GM12878 (cell line): ENCODE measurements around the gene ZNF3. TPM values are rescaled to one million over a fixed set of nuclear protein-coding genes. Genes with fewer than 3 reads are reported as not detected.

Experiments
- ATAC-seq: fragments of 200-7000 bp; cut with Tn5 transposase; 3 replicates; pipeline ENCODE4 v1.9.1; 2020; ENCODE audit warnings: mild to moderate bottlenecking, moderate library complexity
- BruUV-seq: library from RNA; stranded (reverse); fragments of 400-500 nt; replicated peaks from 2 replicates; lab custom pipeline; 2021; lab: Mats Ljungman, UMichigan
- CTCF ChIA-PET: fragments of 300-600 bp; sonication (Branson Sonifier 250); formaldehyde crosslinking; extraction: SDS; loops from one replicate; lab custom pipeline; 2021; ENCODE audit warnings: inconsistent platforms; lab: Yijun Ruan, JAX
- POLR2A ChIA-PET: fragments of 350-600 bp; formaldehyde crosslinking; extraction: SDS; loops from one replicate; lab custom pipeline; 2021; ENCODE audit warnings: inconsistent platforms; lab: Charles Lee
- RAD21 ChIA-PET: fragments of 300-600 bp; sonication (Branson Sonifier 250); formaldehyde crosslinking; loops from one replicate; lab custom pipeline; 2023; ENCODE audit warnings: antibody characterized with exemption; ENCODE audit not compliant: unreplicated experiment; lab: Charles Lee
- SMC1A ChIA-PET: fragments of 300-600 bp; sonication (Branson Sonifier 250); formaldehyde crosslinking; loops from one replicate; lab custom pipeline; 2023; ENCODE audit not compliant: unreplicated experiment, uncharacterized antibody; lab: Charles Lee
- DNase-seq: peaks from one replicate; pipeline ENCODE4 v3.0.0-alpha.2; 2011; ENCODE audit warnings: low read depth, low spot score
- FAIRE-seq: peaks from 3 replicates; lab custom pipeline; 2011; peaks lifted over from hg19 to GRCh38; lab: Jason Lieb, UNC
- H2AFZ ChIP-seq: 2 replicates; pipeline ENCODE4 v1.6.0; 2011; ENCODE audit warnings: low read depth, low read length, control low read depth; ENCODE audit not compliant: control insufficient read depth
- H3K27ac ChIP-seq: 2 replicates; pipeline ENCODE4 v1.5.1; 2011; ENCODE audit warnings: control low read depth; ENCODE audit not compliant: control insufficient read depth, insufficient read depth
- H3K27me3 ChIP-seq, 2 experiments: replicated peaks in 1 of 2; 2 replicates each; pipeline versions ENCODE4 v1.6.0 to v1.6.1; 2011; ENCODE audit warnings: low read length in 1 of 2; ENCODE audit not compliant: control insufficient read depth in 2 of 2, insufficient read depth in 2 of 2
- H3K36me3 ChIP-seq, 2 experiments: 2 replicates each; pipeline ENCODE4 v1.5.1; 2011; ENCODE audit warnings: low read length in 1 of 2; ENCODE audit not compliant: control insufficient read depth in 2 of 2, insufficient read depth in 2 of 2
- H3K4me1 ChIP-seq: 2 replicates; pipeline ENCODE4 v1.6.1; 2011; ENCODE audit warnings: mild to moderate bottlenecking, low read length, moderate library complexity, mixed read lengths; ENCODE audit not compliant: control insufficient read depth, insufficient read depth
- H3K4me2 ChIP-seq: 2 replicates; pipeline ENCODE4 v1.6.0; 2011; ENCODE audit warnings: control low read depth; ENCODE audit not compliant: control insufficient read depth, insufficient read depth
- H3K4me3 ChIP-seq: fragments of 200-600 bp; sonication (generic); 2 replicates; pipeline ENCODE4 v1.5.1; 2016
- H3K79me2 ChIP-seq: 2 replicates; pipeline ENCODE4 v1.6.0; 2011; ENCODE audit warnings: low read length; ENCODE audit not compliant: control insufficient read depth, insufficient read depth
- H3K9ac ChIP-seq: 2 replicates; pipeline ENCODE4 v1.8.0; 2011; ENCODE audit warnings: low read length, control low read depth, mixed read lengths; ENCODE audit not compliant: control insufficient read depth, insufficient read depth
- H3K9me3 ChIP-seq: replicated peaks from 3 replicates; pipeline ENCODE4 v1.5.1; 2011; ENCODE audit warnings: mild to moderate bottlenecking, low read length; ENCODE audit not compliant: control insufficient read depth, insufficient read depth
- H4K20me1 ChIP-seq: 2 replicates; pipeline ENCODE4 v1.6.0; 2011; ENCODE audit not compliant: control insufficient read depth, insufficient read depth
- BCL11A ChIP-seq: IDR thresholded peaks from 2 replicates; pipeline ENCODE4 v1.6.1; 2011; ENCODE audit warnings: low read depth, low read length
- E4F1 ChIP-seq: fragments of 450-650 bp; IDR thresholded peaks from 2 replicates; pipeline ENCODE4 v1.6.1; 2018; ENCODE audit warnings: borderline replicate concordance, mild to moderate bottlenecking; ENCODE audit not compliant: partially characterized antibody
- ETV6 ChIP-seq, 2 experiments: fragments of 450-650 bp in 1 of 2; IDR thresholded peaks in 1 of 2; conservative IDR thresholded peaks in 1 of 2; 2 replicates each; pipeline ENCODE4 v1.6.1; 2014; ENCODE audit warnings: antibody characterized with exemption in 1 of 2, borderline replicate concordance in 1 of 2, low read depth in 1 of 2, mild to moderate bottlenecking in 1 of 2, moderate library complexity in 1 of 2
- FOXK2 ChIP-seq: fragments of 450-650 bp; IDR thresholded peaks from 2 replicates; pipeline ENCODE4 v1.6.1; 2017; ENCODE audit warnings: mild to moderate bottlenecking, moderate library complexity
- MEF2B ChIP-seq: fragments of 450-650 bp; IDR thresholded peaks from 2 replicates; pipeline ENCODE4 v1.6.1; 2018; ENCODE audit warnings: mild to moderate bottlenecking, moderate library complexity; ENCODE audit not compliant: partially characterized antibody, poor library complexity, severe bottlenecking
- RAD21 ChIP-seq: IDR thresholded peaks from 2 replicates; pipeline ENCODE4 v1.6.1; 2011; ENCODE audit warnings: mild to moderate bottlenecking, low read depth, low read length, moderate library complexity; ENCODE audit not compliant: insufficient read depth
- RCOR1 ChIP-seq: conservative IDR thresholded peaks from 2 replicates; pipeline ENCODE4 v1.6.1; 2012; ENCODE audit warnings: low read depth, low read length, improper control_type of control experiment
- SMARCA5 ChIP-seq: fragments of 450-650 bp; IDR thresholded peaks from 2 replicates; pipeline ENCODE4 v1.6.1; 2017; ENCODE audit warnings: mild to moderate bottlenecking
- TBL1XR1 ChIP-seq: IDR thresholded peaks from 2 replicates; pipeline ENCODE4 v1.6.1; 2012; ENCODE audit warnings: low read depth, low read length, improper control_type of control experiment
- ZBED1 ChIP-seq: IDR thresholded peaks from 2 replicates; pipeline ENCODE4 v1.6.1; 2016; ENCODE audit warnings: borderline replicate concordance
- WGBS: methylation state at CpG from one replicate; pipeline ENCODE4 v1.1.6; 2016; ENCODE audit warnings: low lambda C conversion rate; ENCODE audit not compliant: insufficient replicate concordance, insufficient coverage; ENCODE audit errors: missing lambda C conversion rate; 5-methylcytosine and 5-hydroxymethylcytosine counted together
- in situ Hi-C: fragments of 300-500 bp; cut with MboI; formaldehyde crosslinking; loops from 9 replicates; pipeline ENCODE4 v1.14.3; 2018; ENCODE audit warnings: mixed read lengths
- intact Hi-C: fragments of 100-400 bp; cut with micrococcal nuclease; formaldehyde crosslinking; loops from one replicate; pipeline ENCODE4 v1.14.2; 2022; ENCODE audit not compliant: unreplicated experiment
- polyA plus RNA-seq, 11 experiments: library from polyadenylated mRNA; depleted of rRNA in 4 of 11; unstranded in 6 of 11; stranded (reverse) in 5 of 11; fragments of >200 nt; fragmentation: Nextera tagmentation in 4 of 11; fragmentation: Illumina TruSeq in 1 of 11; extraction: Ambion mirVana in 4 of 11; extraction: Trizol in 1 of 11; gene quantifications; 1 replicate in 1 of 11; 2 replicates in 10 of 11; pipeline versions ENCODE4 v1.2.1 to v1.2.3, GENCODE V29; 2011 to 2016; ENCODE audit warnings: inconsistent platforms in 2 of 11, missing spikeins in 2 of 11, low read depth in 1 of 11
- total RNA-seq, 4 experiments: library from RNA; depleted of rRNA in 3 of 4; stranded (reverse); fragments of >200 nt in 3 of 4; fragmentation: Illumina TruSeq in 1 of 4; extraction: Trizol in 1 of 4; gene quantifications; 2 replicates each; pipeline versions ENCODE4 v1.2.1 to v1.2.3, GENCODE V29; 2013 to 2021
- TF ChIP-seq, protein P1 (sequence below): fragments of 450-650 bp; conservative IDR thresholded peaks from 2 replicates; pipeline ENCODE4 v1.6.1; 2017; ENCODE audit warnings: mild to moderate bottlenecking, moderate library complexity
- TF ChIP-seq, protein P2 (sequence below), 3 experiments: IDR thresholded peaks in 2 of 3; conservative IDR thresholded peaks in 1 of 3; 2 replicates each; pipeline ENCODE4 v1.5.1; 2011; ENCODE audit warnings: low read depth in 3 of 3, low read length in 3 of 3, mild to moderate bottlenecking in 3 of 3, control low read depth in 2 of 3, moderate library complexity in 2 of 3, inconsistent platforms in 1 of 3, mixed read lengths in 1 of 3; ENCODE audit not compliant: control insufficient read depth in 2 of 3, insufficient read depth in 1 of 3; ENCODE audit errors: extremely low read depth in 1 of 3

ZNF3 gene
- total and polyA plus RNA-seq, 10 of the 15 experiments (the other 5 are each of a cell fraction or from before 2014, with no cell fraction given) = 17.2 to 37.4 (median 29.4) TPM

- TF ChIP-seq E4F1 (no peak), ZBED1 (no peak), TBL1XR1 (no peak), SMARCA5 (no peak), FOXK2 (no peak), RCOR1 (no peak)
- TF ChIP-seq, protein P1, sequence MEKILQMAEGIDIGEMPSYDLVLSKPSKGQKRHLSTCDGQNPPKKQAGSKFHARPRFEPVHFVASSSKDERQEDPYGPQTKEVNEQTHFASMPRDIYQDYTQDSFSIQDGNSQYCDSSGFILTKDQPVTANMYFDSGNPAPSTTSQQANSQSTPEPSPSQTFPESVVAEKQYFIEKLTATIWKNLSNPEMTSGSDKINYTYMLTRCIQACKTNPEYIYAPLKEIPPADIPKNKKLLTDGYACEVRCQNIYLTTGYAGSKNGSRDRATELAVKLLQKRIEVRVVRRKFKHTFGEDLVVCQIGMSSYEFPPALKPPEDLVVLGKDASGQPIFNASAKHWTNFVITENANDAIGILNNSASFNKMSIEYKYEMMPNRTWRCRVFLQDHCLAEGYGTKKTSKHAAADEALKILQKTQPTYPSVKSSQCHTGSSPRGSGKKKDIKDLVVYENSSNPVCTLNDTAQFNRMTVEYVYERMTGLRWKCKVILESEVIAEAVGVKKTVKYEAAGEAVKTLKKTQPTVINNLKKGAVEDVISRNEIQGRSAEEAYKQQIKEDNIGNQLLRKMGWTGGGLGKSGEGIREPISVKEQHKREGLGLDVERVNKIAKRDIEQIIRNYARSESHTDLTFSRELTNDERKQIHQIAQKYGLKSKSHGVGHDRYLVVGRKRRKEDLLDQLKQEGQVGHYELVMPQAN = no peak
Observed at GRCh38 chr7:100057006-100057405, 24.5 kb downstream of the ZNF3 start (continued).

GRCh38 chr7:100053215-100053614 lies 28.3 kb downstream of the ZNF3 start:
- H3K27ac ChIP-seq = no peak overlapping the region
- in situ Hi-C loops = no loop called here
- peaks cover 7% of the 10 kb centered on the region for H3K4me1 ChIP-seq
- no peak overlapping the region for H3K4me2 ChIP-seq
- peaks cover 3% of the 10 kb centered on the region; the same call in 1 of the 2 replicates for H3K79me2 ChIP-seq
- intact Hi-C loops = no loop called here
- 64% methylated on average over 3 of the region's 3 CpGs for WGBS
- ChIA-PET RAD21 (interaction anchor here (0.7 to 1.3 kb wide), 4 partner anchors 57 to 140 kb away, joined by 3 to 4 read pairs (median 4); no protein-coding TSS in a partner anchor), CTCF (interaction anchor here (0.7 to 3.3 kb wide), 6 partner anchors 11 to 382 kb away, joined by 3 to 39 read pairs (median 4); no protein-coding TSS in a partner anchor)
- no peaks in the 10 kb centered on the region for H3K9me3 ChIP-seq
- H3K4me3 ChIP-seq = no peak overlapping the region
- no peak for TF ChIP-seq ETV6 (conservative IDR thresholded peaks at IDR 0.05 in 1 of 2, IDR thresholded peaks at IDR 0.05 in 1 of 2; ENCODE audit: borderline replicate concordance in 1 of 2, low read depth in 1 of 2)
- TF ChIP-seq MEF2B = peak; percentile 34
- TF ChIP-seq, protein P2, sequence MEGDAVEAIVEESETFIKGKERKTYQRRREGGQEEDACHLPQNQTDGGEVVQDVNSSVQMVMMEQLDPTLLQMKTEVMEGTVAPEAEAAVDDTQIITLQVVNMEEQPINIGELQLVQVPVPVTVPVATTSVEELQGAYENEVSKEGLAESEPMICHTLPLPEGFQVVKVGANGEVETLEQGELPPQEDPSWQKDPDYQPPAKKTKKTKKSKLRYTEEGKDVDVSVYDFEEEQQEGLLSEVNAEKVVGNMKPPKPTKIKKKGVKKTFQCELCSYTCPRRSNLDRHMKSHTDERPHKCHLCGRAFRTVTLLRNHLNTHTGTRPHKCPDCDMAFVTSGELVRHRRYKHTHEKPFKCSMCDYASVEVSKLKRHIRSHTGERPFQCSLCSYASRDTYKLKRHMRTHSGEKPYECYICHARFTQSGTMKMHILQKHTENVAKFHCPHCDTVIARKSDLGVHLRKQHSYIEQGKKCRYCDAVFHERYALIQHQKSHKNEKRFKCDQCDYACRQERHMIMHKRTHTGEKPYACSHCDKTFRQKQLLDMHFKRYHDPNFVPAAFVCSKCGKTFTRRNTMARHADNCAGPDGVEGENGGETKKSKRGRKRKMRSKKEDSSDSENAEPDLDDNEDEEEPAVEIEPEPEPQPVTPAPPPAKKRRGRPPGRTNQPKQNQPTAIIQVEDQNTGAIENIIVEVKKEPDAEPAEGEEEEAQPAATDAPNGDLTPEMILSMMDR (IDR thresholded peaks at IDR 0.05 in 2 of 3, conservative IDR thresholded peaks at IDR 0.05 in 1 of 3; ENCODE audit: control insufficient read depth in 2 of 3, extremely low read depth in 1 of 3, insufficient read depth in 1 of 3, low read depth in 3 of 3, low read length in 3 of 3) = peak; percentile 20 to 46 (median 26); a peak in 4 of 6 replicates
- TF ChIP-seq BCL11A = no peak
- peak; percentile 51 for TF ChIP-seq RAD21
- TF ChIP-seq, all 136 proteins: peak for 3
- no TSS peak for BruUV-seq
- Histone ChIP-seq H2AFZ (no peak overlapping the region), H3K27me3 (no peaks in the 10 kb centered on the region), H3K36me3 (peaks cover 0 to 1% of the 10 kb centered on the region in 2 experiments; a peak in 1 of 4 replicates), H4K20me1 (no peaks in the 10 kb centered on the region), H3K9ac (no peak overlapping the region)
- FAIRE-seq = no peak
- ChIA-PET SMC1A (interaction anchor here (0.8 to 1.6 kb wide), 6 partner anchors 10 to 285 kb away, joined by 3 to 8 read pairs (median 4); partner anchors contain the start of gene ZNF3), POLR2A (interaction anchor here (0.6 to 1.0 kb wide), 3 partner anchors 24 to 637 kb away, joined by 3 to 9 read pairs (median 8); no protein-coding TSS in a partner anchor)
- ATAC-seq = peak; percentile 25; the same call in 2 of the 3 replicates
- no peak for DNase-seq
